Hematopoietic multipotent progenitor cell treated with erythropoietin and hydrocortisone succinate and interleukin-3 and kit ligand, for 4 days (in vitro differentiated cells): ENCODE results near the gene PCDHGC5.

ENCODE experiments used
- DNase-seq: peaks from one replicate; pipeline ENCODE4 v3.0.0-alpha.2; 2015

Gene PCDHGC5

GRCh38 chr5:141488591-141489561 lies at the start of gene PCDHGC5:
Gene PCDHGC5 (plus strand): TSS chr5:141489081. CDS start chr5:141489241, 160 bp downstream.
- no peak for DNase-seq

GRCh38 chr5:141439411-141440141 lies 49.3 kb upstream of the PCDHGC5 start:
- DNase-seq: no peak

GRCh38 chr5:141440341-141440740 lies 48.5 kb upstream of the PCDHGC5 start:
- no peak for DNase-seq

- DNase-seq: no peak
These were observed 47.2 kb upstream of the PCDHGC5 start for GRCh38 chr5:141441571-141442170.

GRCh38 chr5:141465351-141465750 lies 23.5 kb upstream of the PCDHGC5 start:
- no peak for DNase-seq

GRCh38 chr5:141475625-141476131 lies 13.2 kb upstream of the PCDHGC5 start, which contains the start of gene PCDHGC3:
Gene PCDHGC3 (plus strand): TSS chr5:141475966. CDS start chr5:141476117, 151 bp downstream.
- DNase-seq: peak; percentile 74

GRCh38 chr5:141476132-141476911 lies 12.6 kb upstream of the PCDHGC5 start:
- DNase-seq: peak; percentile 41

- DNase-seq: no peak
These were observed 11.8 kb upstream of the PCDHGC5 start for GRCh38 chr5:141477044-141477575.

GRCh38 chr5:141477815-141478214 lies 11.1 kb upstream of the PCDHGC5 start:
- no peak for DNase-seq

- DNase-seq: no peak
These were observed 10.4 kb upstream of the PCDHGC5 start for GRCh38 chr5:141478321-141478945.

- peak; percentile 53 for DNase-seq
These were observed 9.1 kb upstream of the PCDHGC5 start for GRCh38 chr5:141479776-141480175.

GRCh38 chr5:141483902-141484301 lies 5.0 kb upstream of the PCDHGC5 start:
- DNase-seq: no peak

GRCh38 chr5:141484310-141484640 lies 4.6 kb upstream of the PCDHGC5 start:
- DNase-seq: no peak

GRCh38 chr5:141484641-141485311 lies 4.1 kb upstream of the PCDHGC5 start, which contains the start of gene PCDHGC4:
Gene PCDHGC4 (plus strand): TSS chr5:141485030. CDS start chr5:141485174, 144 bp downstream.
- DNase-seq: peak; percentile 22

- DNase-seq: no peak
These were observed 3.4 kb upstream of the PCDHGC5 start for GRCh38 chr5:141485321-141486055.

GRCh38 chr5:141486091-141486490 lies 2.8 kb upstream of the PCDHGC5 start:
- no peak for DNase-seq

GRCh38 chr5:141487131-141487530 lies 1.8 kb upstream of the PCDHGC5 start:
- no peak for DNase-seq

GRCh38 chr5:141489841-141490240 lies 960 bp downstream of the PCDHGC5 start:
- DNase-seq: no peak

GRCh38 chr5:141490271-141490670 lies 1.4 kb downstream of the PCDHGC5 start:
- no peak for DNase-seq

- DNase-seq: no peak
These were observed 1.9 kb downstream of the PCDHGC5 start for GRCh38 chr5:141490771-141491170.
